Measurements from ENCODE around the gene RAB6B. TPM values are rescaled to one million over a fixed set of nuclear protein-coding genes. Genes with fewer than 3 reads are reported as not detected.

The RAB6B gene
- total RNA-seq, 4 donors from 2014 or later: 0.53 to 1.2 (median 0.81) TPM

GRCh38 chr3:133776794-133777438 lies 118.8 kb downstream of the RAB6B start:
- no peak overlapping the region for H3K27ac ChIP-seq
- no peaks in the 10 kb centered on the region for H3K4me1 ChIP-seq
- TF ChIP-seq POLR2A (IDR thresholded peaks at IDR 0.05) (no peak), CTCF (IDR thresholded peaks at IDR 0.05) (no peak)
- H3K36me3 ChIP-seq: no peaks in the 10 kb centered on the region
- no peaks in the 10 kb centered on the region for H3K9me3 ChIP-seq
- no peaks in the 10 kb centered on the region for H3K27me3 ChIP-seq
- no peak overlapping the region for H3K4me3 ChIP-seq
- no peak for DNase-seq

- TF ChIP-seq CTCF (IDR thresholded peaks at IDR 0.05) (no peak), POLR2A (IDR thresholded peaks at IDR 0.05) (no peak)
These were observed 119.8 kb downstream of the RAB6B start for GRCh38 chr3:133775835-133776234.

GRCh38 chr3:133775309-133775708 lies 120.4 kb downstream of the RAB6B start:
- TF ChIP-seq CTCF (IDR thresholded peaks at IDR 0.05): no peak
- no peak for TF ChIP-seq POLR2A (IDR thresholded peaks at IDR 0.05)
- Histone ChIP-seq H3K9me3 (no peaks in the 10 kb centered on the region), H3K27me3 (no peaks in the 10 kb centered on the region), H3K36me3 (no peaks in the 10 kb centered on the region), H3K4me1 (no peaks in the 10 kb centered on the region), H3K27ac (no peak overlapping the region), H3K4me3 (no peak overlapping the region)
- no peak for DNase-seq

More at GRCh38 chr3:133775835-133776234, 119.8 kb downstream of the RAB6B start:
- Histone ChIP-seq H3K4me3 (no peak overlapping the region), H3K4me1 (no peaks in the 10 kb centered on the region), H3K9me3 (no peaks in the 10 kb centered on the region), H3K36me3 (no peaks in the 10 kb centered on the region), H3K27me3 (no peaks in the 10 kb centered on the region), H3K27ac (no peak overlapping the region)
- no peak for DNase-seq

Other genes starting within 250 kb of the RAB6B start
- 10 to 100 TPM; 22.6 to 57.8 (median 40.7) TPM for gene TOPBP1, start 233.9 kb downstream of the RAB6B start, total RNA-seq
- 1 to 10 TPM in 1 of 4 donors, under 1 TPM in 1, not detected in 2; 0.70 to 2.4 TPM for gene TF, start 149.5 kb downstream of the RAB6B start, total RNA-seq
- 10 to 100 TPM in 2 of 4 donors, 1 to 10 TPM in 2; 5.0 to 15.6 (median 10.1) TPM for gene SRPRB, start 90.1 kb downstream of the RAB6B start, total RNA-seq
- 10 to 100 TPM; 15.0 to 33.0 (median 19.2) TPM for gene SLCO2A1, start 134.0 kb upstream of the RAB6B start, total RNA-seq